Mesenchymal stem cell (in vitro differentiated cells and primary cell): ENCODE measurements around the gene GPSM1.

Source experiments
- DNase-seq: peaks from one replicate; pipeline ENCODE4 v3.0.0-alpha.2; 2013
- H2AFZ ChIP-seq: one replicate; pipeline ENCODE4 v1.6.1; 2013; ENCODE audit warnings: low read depth, mild to moderate bottlenecking, control low read depth, inconsistent platforms, low read length, moderate library complexity
- H2AK5ac ChIP-seq: 2 replicates; pipeline ENCODE4 v1.6.1; 2013; ENCODE audit warnings: low read length, moderate library complexity, mild to moderate bottlenecking, inconsistent platforms; ENCODE audit not compliant: severe bottlenecking
- H2BK120ac ChIP-seq: one replicate; pipeline ENCODE4 v1.6.1; 2013; ENCODE audit warnings: low read depth, mild to moderate bottlenecking, inconsistent platforms, low read length, moderate library complexity
- H2BK12ac ChIP-seq, 2 experiments: one replicate each; pipeline ENCODE4 v1.6.1; 2013; ENCODE audit warnings: inconsistent platforms in 2 of 2, low read length in 2 of 2, mild to moderate bottlenecking in 2 of 2, moderate library complexity in 2 of 2, control low read depth in 1 of 2
- H2BK15ac ChIP-seq: one replicate; pipeline ENCODE4 v1.6.1; 2013; ENCODE audit warnings: mild to moderate bottlenecking, low read depth, inconsistent platforms; ENCODE audit not compliant: poor library complexity, severe bottlenecking
- H2BK5ac ChIP-seq: 2 replicates; pipeline ENCODE4 v1.6.1; 2013; ENCODE audit warnings: low read depth, mild to moderate bottlenecking, low read length, control low read depth, inconsistent platforms; ENCODE audit not compliant: poor library complexity, severe bottlenecking
- H3K14ac ChIP-seq, 2 experiments: one replicate each; pipeline ENCODE4 v1.6.1; 2013; ENCODE audit warnings: inconsistent platforms in 2 of 2, low read length in 2 of 2, control low read depth in 1 of 2, mild to moderate bottlenecking in 1 of 2, moderate library complexity in 1 of 2
- H3K18ac ChIP-seq, 2 experiments: one replicate each; pipeline ENCODE4 v1.6.1; 2013; ENCODE audit warnings: inconsistent platforms in 2 of 2, low read length in 2 of 2, control low read depth in 1 of 2, low read depth in 1 of 2, mild to moderate bottlenecking in 1 of 2
- H3K23ac ChIP-seq, 2 experiments: one replicate each; pipeline ENCODE4 v1.6.1; 2013; ENCODE audit warnings: inconsistent platforms in 2 of 2, low read length in 2 of 2, mild to moderate bottlenecking in 2 of 2, moderate library complexity in 2 of 2, control low read depth in 1 of 2
- H3K27ac ChIP-seq: 2 replicates; pipeline ENCODE4 v1.5.1; 2013; ENCODE audit warnings: mild to moderate bottlenecking, moderate library complexity, low read length, control low read depth, inconsistent platforms; ENCODE audit not compliant: poor library complexity, severe bottlenecking
- H3K27me3 ChIP-seq, 2 experiments: 2 replicates each; pipeline versions ENCODE4 v1.6.1 to v1.7.0; 2013; ENCODE audit warnings: low read length in 2 of 2, mild to moderate bottlenecking in 2 of 2, moderate library complexity in 2 of 2, control low read depth in 1 of 2, inconsistent platforms in 1 of 2; ENCODE audit not compliant: control insufficient read depth in 1 of 2, insufficient read depth in 1 of 2
- H3K36me3 ChIP-seq, 2 experiments: 2 replicates each; pipeline versions ENCODE4 v1.6.1 to v1.7.0; 2013; ENCODE audit warnings: low read length in 2 of 2, control low read depth in 1 of 2, inconsistent platforms in 1 of 2, low read depth in 1 of 2, mild to moderate bottlenecking in 1 of 2; ENCODE audit not compliant: insufficient read depth in 2 of 2, control insufficient read depth in 1 of 2
- H3K4ac ChIP-seq, 2 experiments: one replicate each; pipeline ENCODE4 v1.6.1; 2013; ENCODE audit warnings: inconsistent platforms in 2 of 2, low read length in 2 of 2, mild to moderate bottlenecking in 2 of 2, moderate library complexity in 2 of 2, control low read depth in 1 of 2, low read depth in 1 of 2
- H3K4me1 ChIP-seq: 2 replicates; pipeline ENCODE4 v1.6.1; 2013; ENCODE audit warnings: low read depth, low read length, control low read depth; ENCODE audit not compliant: control insufficient read depth, insufficient read depth
- H3K4me2 ChIP-seq: 2 replicates; pipeline ENCODE4 v1.6.1; 2013; ENCODE audit warnings: low read length, mild to moderate bottlenecking, inconsistent platforms; ENCODE audit not compliant: poor library complexity, severe bottlenecking
- H3K4me3 ChIP-seq, 2 experiments: 2 replicates each; pipeline versions ENCODE4 v1.5.1 to v1.7.0; 2013; ENCODE audit warnings: low read length in 2 of 2, mild to moderate bottlenecking in 2 of 2, control low read depth in 1 of 2, low read depth in 1 of 2; ENCODE audit not compliant: insufficient read depth in 1 of 2
- H3K79me1 ChIP-seq: replicated peaks from 2 replicates; pipeline ENCODE4 v1.6.1; 2013; ENCODE audit warnings: mild to moderate bottlenecking, control low read depth, low read length, inconsistent platforms; ENCODE audit not compliant: poor library complexity, severe bottlenecking
- H3K9ac ChIP-seq: 2 replicates; pipeline ENCODE4 v1.7.0; 2013; ENCODE audit warnings: mild to moderate bottlenecking, low read length, moderate library complexity
- H3K9me3 ChIP-seq: 2 replicates; pipeline ENCODE4 v1.7.0; 2013; ENCODE audit warnings: mild to moderate bottlenecking, low read length; ENCODE audit not compliant: control insufficient read depth
- H4K8ac ChIP-seq: one replicate; pipeline ENCODE4 v1.6.1; 2013; ENCODE audit warnings: inconsistent platforms, mild to moderate bottlenecking, low read length, moderate library complexity
- H4K91ac ChIP-seq: one replicate; pipeline ENCODE4 v1.6.1; 2013; ENCODE audit warnings: mild to moderate bottlenecking, low read length, inconsistent platforms
- WGBS: methylation state at CpG from one replicate; pipeline ENCODE4 v1.1.7; 2013; ENCODE audit warnings: mixed read lengths; 5-methylcytosine and 5-hydroxymethylcytosine counted together

GPSM1 gene

GRCh38 chr9:136407911-136408310, 80.6 kb downstream of the GPSM1 start:
- H3K9ac ChIP-seq = no peak overlapping the region
- H2BK15ac ChIP-seq = no peak overlapping the region

More at GRCh38 chr9:136407911-136408310, 80.6 kb downstream of the GPSM1 start:
- Histone ChIP-seq H3K23ac (no peak overlapping the region), H2BK12ac (no peak overlapping the region), H2BK5ac (no peak overlapping the region), H4K8ac (no peak overlapping the region), H2AFZ (no peak overlapping the region), H3K27me3 (no peaks in the 10 kb centered on the region), H3K4me1 (peaks cover 19% of the 10 kb centered on the region), H3K36me3 (peaks cover 39 to 53% of the 10 kb centered on the region in 2 experiments), H3K4ac (no peak overlapping the region), H3K27ac (no peak overlapping the region), H3K14ac (no peak overlapping the region), H4K91ac (no peak overlapping the region), H2AK5ac (no peak overlapping the region), H3K4me2 (no peak overlapping the region), H3K18ac (no peak overlapping the region), H3K4me3 (no peak overlapping the region), H3K9me3 (no peaks in the 10 kb centered on the region), H3K79me1 (peaks cover 35% of the 10 kb centered on the region), H2BK120ac (no peak overlapping the region)
- WGBS = 79% methylated on average over 7 of the region's 7 CpGs
- no peak for DNase-seq
